Heart left ventricle (tissue), 16 donors: ENCODE results near the gene RANGRF. TPM values are rescaled to one million over a fixed set of nuclear protein-coding genes. Genes with fewer than 3 reads are reported as not detected.

Source experiments
- ATAC-seq, 4 donors: fragments of 200-7000 bp; cut with Tn5 transposase; one replicate each; pipeline ENCODE4 v1.9.1; 2020 to 2022; ENCODE audit warnings: moderate library complexity in 4 of 4, mild to moderate bottlenecking in 3 of 4, moderate number of reproducible peaks in 1 of 4
- DNase-seq, 5 donors: peaks; one replicate each; pipeline ENCODE4 v3.0.0-alpha.2; 2020
- H3K27ac ChIP-seq, 12 donors: fragments of 200-600 bp; sonication (generic) in 4 of 12; one replicate each; pipeline versions ENCODE4 v1.5.0 to v1.8.0; 2016 to 2022; ENCODE audit warnings: mild to moderate bottlenecking in 2 of 12
- H3K27me3 ChIP-seq, 9 donors: fragments of 200-600 bp; sonication (generic) in 2 of 9; one replicate each; pipeline versions ENCODE4 v1.5.1 to v1.8.0; 2016 to 2022; ENCODE audit warnings: mild to moderate bottlenecking in 3 of 9
- H3K36me3 ChIP-seq, 9 donors: fragments of 200-600 bp; sonication (generic) in 2 of 9; one replicate each; pipeline versions ENCODE4 v1.5.0 to v1.8.0; 2018 to 2022; ENCODE audit warnings: mild to moderate bottlenecking in 2 of 9
- H3K4me1 ChIP-seq, 12 donors: fragments of 200-600 bp; sonication (generic) in 4 of 12; one replicate each; pipeline versions ENCODE4 v1.5.0 to v1.8.0; 2016 to 2022; ENCODE audit warnings: mild to moderate bottlenecking in 3 of 12
- H3K4me3 ChIP-seq, 12 donors: fragments of 200-600 bp; sonication (generic) in 4 of 12; one replicate each; pipeline versions ENCODE4 v1.5.0 to v1.8.0; 2017 to 2022; ENCODE audit warnings: mild to moderate bottlenecking in 9 of 12, moderate library complexity in 4 of 12
- H3K9me3 ChIP-seq, 12 donors: fragments of 200-600 bp; sonication (generic) in 4 of 12; one replicate each; pipeline versions ENCODE4 v1.5.0 to v1.8.0; 2016 to 2022; ENCODE audit warnings: mild to moderate bottlenecking in 1 of 12
- POLR2A ChIP-seq, 2 donors: fragments of 450-650 bp; IDR thresholded peaks; one replicate each; pipeline ENCODE4 v1.6.1; 2017; ENCODE audit warnings: antibody characterized with exemption in 2 of 2, mild to moderate bottlenecking in 2 of 2, moderate library complexity in 2 of 2
- WGBS, 4 donors: extraction: QIAGEN DNeasy Blood & Tissue Kit in 2 of 4; methylation state at CpG; one replicate each; pipeline versions ENCODE4 v1.1.5 to v1.1.7; 2013 to 2018; 5-methylcytosine and 5-hydroxymethylcytosine counted together
- intact Hi-C, 10 donors: fragments of 100-400 bp; cut with DNase I; formaldehyde crosslinking; loops; one replicate each; pipeline versions ENCODE4 v1.11.1 to v1.14.2; 2022
- polyA plus RNA-seq, 2 donors: library from polyadenylated mRNA; stranded (reverse); fragments of 200-250 nt; gene quantifications; one replicate each; pipeline ENCODE4 v1.2.3, GENCODE V29; 2013
- total RNA-seq, 9 donors: library from RNA; depleted of rRNA in 2 of 9; stranded (reverse); fragments of >200 nt in 2 of 9; fragmentation: NEBNext Ultra II Directional in 3 of 9; extraction: Animal tissue kit (Norgen Biotek cat#: 25700) in 3 of 9; gene quantifications; one replicate each; pipeline versions ENCODE4 v1.1.0 to v1.2.4, GENCODE V29; 2016 to 2023
- TF ChIP-seq, protein P1 (sequence below), 12 donors: fragments of 200-600 bp; sonication (generic) in 4 of 12; IDR thresholded peaks; one replicate each; pipeline versions ENCODE4 v1.5.0 to v1.8.0; 2018 to 2022; ENCODE audit warnings: antibody characterized with exemption in 12 of 12, mild to moderate bottlenecking in 5 of 12
- donor health status: ischemic (EF 13 %, LVEDD 7.1; RV severe dilation, severe dysfunction).
- donor health status: healthy with polysubstance abuse.
- donor health status: DM: no; HTN: yes; CAD: no.
- donor health status: DM: no; HTN: no; CAD: no.
- donor health status: ischemic (EF 25% LVEDD 6.9; RV normal size, moderate dysfunction).
- donor health status: ischemic (EF 25% LVEDD 5.7; RV mildly dilated, moderate dysfunction).
- donor health status: healthy.
- donor health status: DM: yes; HTN: yes; CAD: no.
- donor health status: ischemic (EF 35%, LVEDD 5.7; RV mildly dilated, moderate dysfunction).
- donor health status: nonischemic (EF 11% LVEDD 7.7; RV severe dilation, severe dysfunction).
- donor health status: DM: yes; HTN: yes; CAD: no.
- donor health status: PGD.
- donor health status: ischemic (EF 29% LVEDD 5.4; RV normal size, mild dysfunction).
- donor health status: nonischemic (EF 23%, LVEDD 6.1; RV moderate dilation, normal function).

The RANGRF gene
- total and polyA plus RNA-seq, 11 donors: 22.3 to 54.2 (median 27.2) TPM

- intact Hi-C loops: no loop called here
- Histone ChIP-seq H3K9me3 (no peaks in the 10 kb centered on the region), H3K4me3 (no peak overlapping the region), H3K4me1 (no peaks in the 10 kb centered on the region), H3K27me3 (no peaks in the 10 kb centered on the region), H3K27ac (no peak overlapping the region), H3K36me3 (peaks cover 0 to 67% (median 50%) of the 10 kb centered on the region in 9 donors)
- no peak for ATAC-seq
- DNase-seq: no peak
- TF ChIP-seq POLR2A (IDR thresholded peaks at IDR 0.05): no peak
- TF ChIP-seq, protein P1, sequence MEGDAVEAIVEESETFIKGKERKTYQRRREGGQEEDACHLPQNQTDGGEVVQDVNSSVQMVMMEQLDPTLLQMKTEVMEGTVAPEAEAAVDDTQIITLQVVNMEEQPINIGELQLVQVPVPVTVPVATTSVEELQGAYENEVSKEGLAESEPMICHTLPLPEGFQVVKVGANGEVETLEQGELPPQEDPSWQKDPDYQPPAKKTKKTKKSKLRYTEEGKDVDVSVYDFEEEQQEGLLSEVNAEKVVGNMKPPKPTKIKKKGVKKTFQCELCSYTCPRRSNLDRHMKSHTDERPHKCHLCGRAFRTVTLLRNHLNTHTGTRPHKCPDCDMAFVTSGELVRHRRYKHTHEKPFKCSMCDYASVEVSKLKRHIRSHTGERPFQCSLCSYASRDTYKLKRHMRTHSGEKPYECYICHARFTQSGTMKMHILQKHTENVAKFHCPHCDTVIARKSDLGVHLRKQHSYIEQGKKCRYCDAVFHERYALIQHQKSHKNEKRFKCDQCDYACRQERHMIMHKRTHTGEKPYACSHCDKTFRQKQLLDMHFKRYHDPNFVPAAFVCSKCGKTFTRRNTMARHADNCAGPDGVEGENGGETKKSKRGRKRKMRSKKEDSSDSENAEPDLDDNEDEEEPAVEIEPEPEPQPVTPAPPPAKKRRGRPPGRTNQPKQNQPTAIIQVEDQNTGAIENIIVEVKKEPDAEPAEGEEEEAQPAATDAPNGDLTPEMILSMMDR (IDR thresholded peaks at IDR 0.05): no peak
- 89 to 97% (median 93%) methylated on average over 13 of the region's 13 CpGs for WGBS, 4 donors
These were observed 20.9 kb upstream of the RANGRF start for GRCh38 chr17:8267480-8268147.

DNA sequence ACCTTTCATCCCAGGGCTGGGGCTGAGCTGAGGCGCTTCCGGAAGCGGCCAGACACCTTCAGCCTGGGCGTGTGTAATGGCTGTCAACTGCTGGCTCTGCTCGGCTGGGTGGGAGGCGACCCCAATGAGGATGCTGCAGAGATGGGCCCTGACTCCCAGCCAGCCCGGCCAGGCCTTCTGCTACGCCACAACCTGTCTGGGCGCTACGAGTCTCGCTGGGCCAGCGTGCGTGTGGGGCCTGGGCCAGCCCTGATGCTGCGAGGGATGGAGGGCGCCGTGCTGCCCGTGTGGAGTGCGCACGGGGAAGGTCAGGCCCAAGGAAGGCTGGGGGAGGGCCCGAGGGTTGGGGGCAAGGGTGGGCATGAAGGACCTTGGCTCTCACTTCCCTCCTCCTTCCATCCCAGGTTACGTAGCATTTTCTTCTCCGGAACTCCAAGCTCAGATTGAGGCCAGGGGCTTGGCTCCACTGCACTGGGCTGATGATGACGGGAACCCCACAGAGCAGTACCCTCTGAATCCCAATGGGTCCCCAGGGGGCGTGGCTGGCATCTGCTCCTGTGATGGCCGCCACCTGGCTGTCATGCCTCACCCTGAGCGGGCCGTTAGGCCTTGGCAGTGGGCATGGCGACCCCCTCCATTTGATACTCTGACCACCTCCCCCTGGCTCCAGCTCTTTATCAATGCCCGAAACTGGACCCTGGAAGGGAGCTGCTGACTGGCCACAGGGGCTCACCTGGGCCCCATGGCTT lies 19.7 kb upstream of the RANGRF start:
- H3K36me3 ChIP-seq: peaks cover 0 to 56% (median 38%) of the 10 kb centered on the region in 9 donors
- ATAC-seq (no peak), DNase-seq (peak in 1 of 5 donors; percentile 63)
- intact Hi-C loops: no loop called here
- H3K4me3 ChIP-seq: no peak overlapping the region
- no peak overlapping the region for H3K27ac ChIP-seq
- WGBS, 4 donors: 91 to 94% (median 93%) methylated on average over 29 of the region's 29 CpGs
- TF ChIP-seq, protein P1 (IDR thresholded peaks at IDR 0.05): no peak
- no peak for TF ChIP-seq POLR2A (IDR thresholded peaks at IDR 0.05)
- H3K27me3 ChIP-seq: no peaks in the 10 kb centered on the region
- H3K4me1 ChIP-seq: no peaks in the 10 kb centered on the region
- no peaks in the 10 kb centered on the region for H3K9me3 ChIP-seq

DNA sequence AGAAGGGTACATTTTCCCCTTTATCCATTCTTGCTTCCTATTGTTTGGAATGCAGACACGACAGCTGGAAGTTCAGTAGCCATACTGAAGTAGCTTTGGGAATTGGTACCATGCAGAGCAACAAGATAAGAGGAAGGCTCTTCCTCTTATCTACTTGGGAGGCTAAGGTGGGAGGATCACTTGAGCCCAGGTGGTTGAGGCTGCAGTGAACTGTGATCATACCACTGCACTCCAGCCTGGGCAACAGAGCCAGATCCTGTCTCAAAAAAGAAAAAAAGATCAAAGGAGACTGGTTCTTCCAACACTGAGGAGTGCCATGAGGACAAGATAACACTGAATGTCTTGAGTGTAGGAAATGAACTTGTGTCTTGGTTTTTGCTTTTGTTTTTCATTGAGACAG lies 16.0 kb upstream of the RANGRF start:
- ATAC-seq (no peak), DNase-seq (no peak)
- Histone ChIP-seq H3K27me3 (no peaks in the 10 kb centered on the region), H3K9me3 (no peaks in the 10 kb centered on the region), H3K4me1 (no peaks in the 10 kb centered on the region), H3K27ac (no peak overlapping the region), H3K36me3 (peaks cover 0 to 24% (median 9%) of the 10 kb centered on the region in 9 donors), H3K4me3 (no peak overlapping the region)
- intact Hi-C loops: no loop called here
- 74 to 88% (median 79%) methylated on average over 1 of the region's 1 CpG for WGBS, 4 donors
- TF ChIP-seq, protein P1 (IDR thresholded peaks at IDR 0.05): no peak
- no peak for TF ChIP-seq POLR2A (IDR thresholded peaks at IDR 0.05)

- Histone ChIP-seq H3K36me3 (peaks cover 0 to 10% (median 4%) of the 10 kb centered on the region in 9 donors), H3K27ac (no peak overlapping the region), H3K9me3 (no peaks in the 10 kb centered on the region), H3K4me1 (no peaks in the 10 kb centered on the region), H3K27me3 (no peaks in the 10 kb centered on the region), H3K4me3 (no peak overlapping the region)
- intact Hi-C loops: no loop called here
- WGBS, 4 donors: 85 to 98% (median 93%) methylated on average over 4 of the region's 4 CpGs
- DNase-seq: no peak
- no peak for ATAC-seq
- TF ChIP-seq POLR2A (IDR thresholded peaks at IDR 0.05): no peak
- TF ChIP-seq, protein P1 (IDR thresholded peaks at IDR 0.05): no peak
These were observed 14.5 kb upstream of the RANGRF start for GRCh38 chr17:8273884-8274444.
